Choroid plexus epithelial cell (primary cell): ENCODE results near the gene NFATC2.

Experiments used
- DNase-seq: peaks from one replicate; pipeline ENCODE4 v3.0.0-alpha.2; 2010; ENCODE audit warnings: low read depth
- H3K4me3 ChIP-seq: 2 replicates; pipeline ENCODE4 v1.5.1; 2011; ENCODE audit warnings: low read depth, mild to moderate bottlenecking, control low read depth, low read length, moderate library complexity
- CTCF ChIP-seq: conservative IDR thresholded peaks from 2 replicates; pipeline ENCODE4 v1.5.1; 2011; ENCODE audit warnings: low read depth, mild to moderate bottlenecking, control low read depth, inconsistent platforms, low read length, moderate library complexity

Gene NFATC2

DNA sequence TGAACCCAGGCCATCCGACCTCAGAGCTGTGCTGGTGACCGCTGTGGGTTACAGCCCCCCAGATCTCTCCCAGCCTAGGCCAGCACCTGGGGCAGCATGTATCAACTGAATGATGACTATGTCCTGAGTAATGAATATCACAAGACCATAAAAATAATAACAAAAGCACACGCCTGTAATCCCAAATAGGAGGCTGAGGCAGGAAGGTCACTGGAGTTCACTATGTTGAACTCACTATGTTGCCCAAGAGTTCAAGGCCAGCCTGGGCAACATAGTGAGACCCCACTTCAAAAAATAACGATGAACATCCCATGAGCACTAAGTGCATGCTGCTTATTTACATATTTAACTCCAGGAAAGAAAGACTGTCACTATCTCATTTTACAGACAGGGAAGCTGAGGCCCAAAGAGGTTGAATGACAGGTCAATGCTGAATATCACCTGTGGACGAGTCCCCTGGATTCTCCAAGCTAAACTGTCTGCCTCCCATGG lies 92.3 kb downstream of the NFATC2 start:
- H3K4me3 ChIP-seq, result no peak overlapping the region
- no peak for TF ChIP-seq CTCF
- DNase-seq, result no peak

DNA sequence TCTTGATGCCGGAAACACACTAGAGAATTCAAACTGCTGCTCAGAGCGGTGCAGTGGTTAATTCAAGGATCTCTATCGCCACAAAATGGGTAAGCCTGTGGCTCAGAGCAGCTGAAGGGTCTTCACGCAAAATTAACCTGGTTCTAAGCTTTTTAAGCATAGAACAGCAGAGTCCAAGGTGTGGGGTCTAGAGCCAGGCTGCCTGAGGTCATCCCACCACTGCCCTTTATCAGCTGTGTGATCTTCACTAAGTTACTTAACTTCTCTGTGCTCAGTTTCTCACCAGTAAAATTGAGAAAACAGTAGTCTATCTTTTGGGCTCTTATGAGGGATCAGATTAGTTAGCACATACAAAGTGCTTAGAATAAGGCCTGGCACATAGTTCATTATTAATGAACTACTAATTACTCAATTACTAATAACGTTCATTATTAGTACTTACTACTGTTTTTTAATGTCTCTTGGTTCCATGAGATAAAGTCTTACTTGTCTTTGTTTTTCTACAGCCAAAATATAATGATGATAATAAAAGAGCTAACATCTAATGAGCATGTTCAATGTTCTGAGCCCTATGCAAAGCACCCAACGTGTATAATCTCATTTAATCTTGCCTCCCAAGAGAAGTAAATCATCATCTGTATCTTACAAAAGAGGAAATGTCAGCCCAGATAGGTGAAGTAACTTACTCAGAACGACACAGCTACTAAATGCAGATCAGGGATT lies 92.9 kb downstream of the NFATC2 start:
- no peak for TF ChIP-seq CTCF
- no peak overlapping the region for H3K4me3 ChIP-seq
- DNase-seq, result no peak

- TF ChIP-seq CTCF, result no peak
- no peak for DNase-seq
- H3K4me3 ChIP-seq, result no peak overlapping the region
Observed at GRCh38 chr20:51447765-51448148, 94.8 kb downstream of the NFATC2 start.

- H3K4me3 ChIP-seq, result no peak overlapping the region
- TF ChIP-seq CTCF, result no peak
- peak; percentile 84 for DNase-seq
Observed at GRCh38 chr20:51447097-51447764, 95.3 kb downstream of the NFATC2 start.

DNA sequence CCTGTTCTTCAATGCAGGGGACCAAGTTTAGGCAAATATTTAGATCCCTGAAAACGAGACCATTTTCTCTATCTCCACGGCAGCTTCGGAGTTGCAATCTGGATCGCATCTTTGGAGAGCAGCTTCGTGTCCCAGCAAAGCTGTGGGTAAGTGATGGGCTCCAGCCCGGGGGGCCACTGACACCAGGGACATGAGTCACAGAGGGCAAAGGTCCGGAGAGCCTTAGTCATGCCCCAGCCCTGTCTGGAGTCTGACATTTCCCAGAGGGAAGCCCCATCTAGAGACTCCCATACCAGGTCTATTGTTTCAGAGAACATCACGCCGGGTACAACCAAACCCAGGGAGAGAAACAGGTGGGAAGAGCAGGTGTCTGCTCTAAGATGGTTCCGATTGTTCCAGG lies 95.9 kb downstream of the NFATC2 start:
- peak; percentile 56 for DNase-seq
- TF ChIP-seq CTCF, result no peak
- no peak overlapping the region for H3K4me3 ChIP-seq

DNA sequence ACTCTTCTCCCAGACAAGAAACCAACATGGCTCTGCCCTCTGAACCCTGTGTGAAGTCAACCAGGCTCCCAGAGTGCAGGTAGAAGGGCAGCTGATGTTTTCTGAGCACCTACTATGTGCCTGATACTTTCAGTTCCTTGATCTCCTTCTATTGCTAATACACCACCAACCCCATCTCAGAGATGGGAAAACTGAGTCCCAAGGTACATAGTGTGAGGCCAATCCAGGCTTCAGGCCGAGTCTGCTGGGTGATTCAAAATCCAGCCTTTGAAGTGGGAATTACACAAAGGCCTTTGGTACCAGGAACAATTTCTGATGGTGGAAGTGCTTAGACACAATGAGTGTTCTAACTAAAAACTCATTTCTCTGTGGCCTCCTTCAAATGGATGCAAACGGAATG lies 96.3 kb downstream of the NFATC2 start:
- no peak for DNase-seq
- no peak for TF ChIP-seq CTCF
- H3K4me3 ChIP-seq, result no peak overlapping the region

DNA sequence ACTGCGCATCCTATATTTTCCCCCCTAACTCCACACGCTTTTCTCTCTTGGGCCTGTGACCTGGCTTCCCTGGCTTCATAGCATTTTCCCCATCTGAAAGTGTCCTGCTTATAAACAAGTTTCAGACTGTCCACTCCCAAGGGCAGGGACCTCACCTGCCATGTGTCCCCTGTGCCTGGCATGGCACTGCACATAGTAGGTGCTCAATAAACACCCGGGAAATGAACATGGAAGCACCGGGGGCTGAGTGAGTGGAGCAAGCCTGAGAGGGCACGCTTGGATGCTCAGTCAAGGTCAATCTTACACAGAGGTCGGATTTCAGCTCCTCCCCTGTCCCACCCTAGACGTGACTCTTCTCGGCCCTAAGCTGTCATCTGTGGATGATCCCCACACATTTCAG lies 96.9 kb downstream of the NFATC2 start:
- DNase-seq, result no peak
- no peak overlapping the region for H3K4me3 ChIP-seq
- no peak for TF ChIP-seq CTCF
